Measurements from ENCODE around the gene SIRT3.

Gene SIRT3

GRCh38 chr11:236774-237767 lies 929 bp upstream of the SIRT3 start, which contains the start of gene PSMD13:
TSS of gene PSMD13 (plus strand) at chr11:236976. CDS start at chr11:237050, 74 bp downstream.
- peaks cover 27% of the 10 kb centered on the region for H3K36me3 ChIP-seq (ENCODE audit: insufficient read depth, low read length)
- TF ChIP-seq POLR2AphosphoS5 (IDR thresholded peaks at IDR 0.05; ENCODE audit: borderline replicate concordance, low read depth, low read length) (peak; percentile 79), EZH2 (IDR thresholded peaks at IDR 0.05) (no peak)
- peak within 1 kb of the TSS; percentile 91 for H3K4me3 ChIP-seq
- peak within 1 kb of the TSS; percentile 92 for H3K9ac ChIP-seq (ENCODE audit: insufficient read length)
- peak; percentile 37 for DNase-seq (ENCODE audit: low read depth, low spot score)
- peak within 1 kb of the TSS; percentile 76 for H3K27ac ChIP-seq
- H3K9me3 ChIP-seq (ENCODE audit: low read depth, low read length): no peaks in the 10 kb centered on the region

- H3K9me3 ChIP-seq (ENCODE audit: low read depth, low read length): no peaks in the 10 kb centered on the region
- peak overlapping the region; percentile 78 for H3K9ac ChIP-seq (ENCODE audit: insufficient read length)
- H3K36me3 ChIP-seq (ENCODE audit: insufficient read depth, low read length): peaks cover 17% of the 10 kb centered on the region
- H3K4me3 ChIP-seq: peak overlapping the region; percentile 91
- H3K27ac ChIP-seq: no peak overlapping the region
- no peak for TF ChIP-seq FOXP2 (optimal IDR thresholded peaks at IDR 0.05; ENCODE audit: control extremely low read depth, extremely low read length, insufficient read depth)
- no peak for TF ChIP-seq POLR2AphosphoS5 (IDR thresholded peaks at IDR 0.05; ENCODE audit: borderline replicate concordance, low read depth, low read length)
- TF ChIP-seq EZH2 (IDR thresholded peaks at IDR 0.05): no peak
- DNase-seq (ENCODE audit: low read depth, low spot score): no peak
Observed at GRCh38 chr11:235609-235996, 539 bp downstream of the SIRT3 start.

- Histone ChIP-seq H3K36me3 (ENCODE audit: insufficient read depth, low read length) (peaks cover 13% of the 10 kb centered on the region), H3K27ac (no peak overlapping the region), H3K9me3 (ENCODE audit: low read depth, low read length) (no peaks in the 10 kb centered on the region), H3K4me3 (peak overlapping the region; percentile 91), H3K9ac (ENCODE audit: insufficient read length) (no peak overlapping the region)
- TF ChIP-seq FOXP2 (optimal IDR thresholded peaks at IDR 0.05; ENCODE audit: control extremely low read depth, extremely low read length, insufficient read depth): no peak
- TF ChIP-seq EZH2 (IDR thresholded peaks at IDR 0.05): no peak
- TF ChIP-seq POLR2AphosphoS5 (IDR thresholded peaks at IDR 0.05; ENCODE audit: borderline replicate concordance, low read depth, low read length): no peak
- DNase-seq (ENCODE audit: low read depth, low spot score): no peak
Observed at GRCh38 chr11:235180-235579, 962 bp downstream of the SIRT3 start.

- no peak overlapping the region for H3K4me3 ChIP-seq
- H3K9me3 ChIP-seq (ENCODE audit: low read depth, low read length): no peaks in the 10 kb centered on the region
- no peak overlapping the region for H3K27ac ChIP-seq
- no peak for DNase-seq (ENCODE audit: low read depth, low spot score)
- no peaks in the 10 kb centered on the region for H3K36me3 ChIP-seq (ENCODE audit: insufficient read depth, low read length)
- H3K9ac ChIP-seq (ENCODE audit: insufficient read length): no peak overlapping the region
- TF ChIP-seq EZH2 (IDR thresholded peaks at IDR 0.05): no peak
Observed at GRCh38 chr11:232783-233565, 3.2 kb downstream of the SIRT3 start.

GRCh38 chr11:230431-230830 lies 5.7 kb downstream of the SIRT3 start:
- no peak overlapping the region for H3K27ac ChIP-seq
- no peak overlapping the region for H3K9ac ChIP-seq (ENCODE audit: insufficient read length)
- TF ChIP-seq FOXP2 (optimal IDR thresholded peaks at IDR 0.05; ENCODE audit: control extremely low read depth, extremely low read length, insufficient read depth): no peak
- TF ChIP-seq EZH2 (IDR thresholded peaks at IDR 0.05): no peak
- no peak for TF ChIP-seq POLR2AphosphoS5 (IDR thresholded peaks at IDR 0.05; ENCODE audit: borderline replicate concordance, low read depth, low read length)
- DNase-seq (ENCODE audit: low read depth, low spot score): no peak
- H3K36me3 ChIP-seq (ENCODE audit: insufficient read depth, low read length): no peaks in the 10 kb centered on the region
- H3K9me3 ChIP-seq (ENCODE audit: low read depth, low read length): no peaks in the 10 kb centered on the region
- H3K4me3 ChIP-seq: no peak overlapping the region

- no peak overlapping the region for H3K27ac ChIP-seq
- no peak for DNase-seq (ENCODE audit: low read depth, low spot score)
- TF ChIP-seq POLR2AphosphoS5 (IDR thresholded peaks at IDR 0.05; ENCODE audit: borderline replicate concordance, low read depth, low read length): no peak
- TF ChIP-seq EZH2 (IDR thresholded peaks at IDR 0.05): no peak
- TF ChIP-seq FOXP2 (optimal IDR thresholded peaks at IDR 0.05; ENCODE audit: control extremely low read depth, extremely low read length, insufficient read depth): no peak
- H3K9ac ChIP-seq (ENCODE audit: insufficient read length): no peak overlapping the region
- no peaks in the 10 kb centered on the region for H3K9me3 ChIP-seq (ENCODE audit: low read depth, low read length)
- no peaks in the 10 kb centered on the region for H3K36me3 ChIP-seq (ENCODE audit: insufficient read depth, low read length)
- no peak overlapping the region for H3K4me3 ChIP-seq
Observed at GRCh38 chr11:227824-228379, 8.2 kb downstream of the SIRT3 start.

- H3K9me3 ChIP-seq (ENCODE audit: low read depth, low read length): no peaks in the 10 kb centered on the region
- H3K27ac ChIP-seq: no peak overlapping the region
- no peak for TF ChIP-seq FOXP2 (optimal IDR thresholded peaks at IDR 0.05; ENCODE audit: control extremely low read depth, extremely low read length, insufficient read depth)
- TF ChIP-seq POLR2AphosphoS5 (IDR thresholded peaks at IDR 0.05; ENCODE audit: borderline replicate concordance, low read depth, low read length): no peak
- TF ChIP-seq EZH2 (IDR thresholded peaks at IDR 0.05): no peak
- H3K4me3 ChIP-seq: no peak overlapping the region
- DNase-seq (ENCODE audit: low read depth, low spot score): no peak
- H3K9ac ChIP-seq (ENCODE audit: insufficient read length): no peak overlapping the region
- no peaks in the 10 kb centered on the region for H3K36me3 ChIP-seq (ENCODE audit: insufficient read depth, low read length)
Observed at GRCh38 chr11:225734-226453, 10.2 kb downstream of the SIRT3 start.

- Histone ChIP-seq H3K9ac (ENCODE audit: insufficient read length) (no peak overlapping the region), H3K4me3 (no peak overlapping the region), H3K27ac (no peak overlapping the region), H3K9me3 (ENCODE audit: low read depth, low read length) (no peaks in the 10 kb centered on the region), H3K36me3 (ENCODE audit: insufficient read depth, low read length) (no peaks in the 10 kb centered on the region)
- no peak for DNase-seq (ENCODE audit: low read depth, low spot score)
- TF ChIP-seq EZH2 (IDR thresholded peaks at IDR 0.05): no peak
- TF ChIP-seq POLR2AphosphoS5 (IDR thresholded peaks at IDR 0.05; ENCODE audit: borderline replicate concordance, low read depth, low read length): no peak
- no peak for TF ChIP-seq FOXP2 (optimal IDR thresholded peaks at IDR 0.05; ENCODE audit: control extremely low read depth, extremely low read length, insufficient read depth)
Observed at GRCh38 chr11:224424-224823, 11.7 kb downstream of the SIRT3 start.

Data from SK-N-MC (cell line).